ENCODE measurements around the gene PCBP3.

Gene PCBP3

GRCh38 chr21:45990741-45991605 lies 347.4 kb downstream of the PCBP3 start:
- TF ChIP-seq GATA2 (IDR thresholded peaks at IDR 0.05; ENCODE audit: low read depth, low read length) = no peak
- no peak for TF ChIP-seq GATA3 (IDR thresholded peaks at IDR 0.05; ENCODE audit: low read depth, low read length)

- TF ChIP-seq GATA3 (IDR thresholded peaks at IDR 0.05; ENCODE audit: low read depth, low read length) = no peak
- TF ChIP-seq GATA2 (IDR thresholded peaks at IDR 0.05; ENCODE audit: low read depth, low read length) = no peak
Observed at GRCh38 chr21:45991606-45992300, 348.2 kb downstream of the PCBP3 start.
